GM18526 (cell line): Measurements from ENCODE around the gene CNTFR.

Experiments
- POLR2A ChIP-seq: IDR thresholded peaks from 3 replicates; pipeline ENCODE4 v1.6.1; 2011; ENCODE audit not compliant: insufficient read length; ENCODE audit errors: extremely low read depth

Gene CNTFR

DNA sequence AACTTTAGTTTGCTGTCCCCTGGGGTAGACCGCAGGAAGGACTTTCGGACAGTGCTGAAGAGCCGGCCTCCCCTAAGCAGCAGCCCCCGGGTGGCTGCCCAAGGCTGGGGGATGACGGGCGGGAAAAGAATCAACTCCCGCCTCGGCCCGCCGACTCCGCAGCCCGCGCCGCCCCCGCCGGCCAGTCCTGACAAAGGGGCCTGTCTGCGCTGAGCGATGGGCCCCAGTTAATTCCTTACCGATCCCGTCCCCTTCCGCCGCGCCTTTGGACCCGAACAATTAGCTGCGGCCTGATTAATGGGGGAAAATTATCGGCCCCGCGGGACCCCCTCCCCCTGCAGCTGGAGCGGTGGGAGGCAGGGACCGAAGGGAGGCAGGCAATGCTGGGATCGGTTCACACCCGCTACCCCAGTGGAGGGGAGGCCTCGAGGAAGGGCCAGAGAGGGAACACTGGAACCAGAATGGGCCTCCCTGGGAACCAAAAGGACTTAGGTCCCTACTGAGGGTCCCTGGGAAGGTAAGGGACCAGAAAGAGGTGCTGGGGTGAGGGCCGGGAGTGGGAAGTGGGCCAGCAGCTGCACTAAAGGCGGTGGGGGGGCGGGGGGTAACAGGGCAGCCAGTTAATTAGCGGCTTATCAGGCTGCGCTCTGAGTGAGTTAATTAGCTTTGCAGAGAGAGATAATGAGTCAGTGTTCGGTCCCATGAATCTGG lies 35.1 kb upstream of the CNTFR start:
- TF ChIP-seq POLR2A = no peak

DNA sequence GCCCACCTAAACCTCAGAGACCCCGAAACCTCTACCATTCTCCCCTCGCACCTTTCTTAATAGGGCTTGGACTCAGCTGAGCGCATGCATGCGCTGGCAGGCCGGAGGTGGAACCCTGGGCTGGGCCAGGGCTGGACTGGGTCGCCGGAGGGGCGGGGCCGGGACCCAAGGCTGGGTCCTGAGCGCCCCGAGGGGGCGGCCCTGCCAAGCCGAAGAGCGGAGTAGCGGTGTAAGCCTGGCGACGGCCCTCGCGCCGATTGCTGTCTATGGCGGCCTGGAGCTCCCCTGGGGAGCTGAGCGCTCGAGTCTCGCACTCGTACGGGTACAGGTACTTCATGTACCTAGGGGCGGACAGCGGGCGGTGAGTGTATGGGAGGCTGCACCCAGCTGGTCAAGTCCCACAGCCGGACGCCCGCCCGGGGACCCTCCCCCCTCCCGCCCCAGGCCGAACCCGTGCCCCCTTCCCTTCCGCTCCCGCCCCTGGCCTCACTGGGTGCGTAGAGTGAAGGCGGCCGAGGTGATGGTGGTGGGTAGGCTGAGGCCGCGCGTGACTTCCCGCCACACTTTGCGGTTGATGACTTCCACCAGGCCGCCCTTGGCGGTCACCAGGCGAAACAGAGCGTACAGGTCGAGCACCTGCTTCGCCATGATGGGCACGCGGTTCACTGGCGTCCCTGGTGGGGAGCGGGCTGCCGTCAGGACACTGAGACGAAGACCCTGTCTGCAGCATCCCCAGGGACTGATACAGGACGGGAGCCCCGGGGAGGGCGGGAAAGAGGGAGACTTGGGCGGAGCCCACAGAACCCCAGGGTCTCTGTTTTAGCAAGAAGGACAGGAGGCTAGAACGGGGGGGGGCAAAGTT lies 34.1 kb upstream of the CNTFR start:
- TF ChIP-seq POLR2A = no peak

- peak; percentile 71 for TF ChIP-seq POLR2A
These were observed 30.8 kb upstream of the CNTFR start, which contains the start of gene DCTN3 for GRCh38 chr9:34620061-34620994. Gene DCTN3 (minus strand): TSS chr9:34620495. CDS start chr9:34620464, 31 bp downstream.

GRCh38 chr9:34615132-34615531 lies 25.6 kb upstream of the CNTFR start:
- TF ChIP-seq POLR2A = no peak

- TF ChIP-seq POLR2A = no peak
These were observed 23.4 kb upstream of the CNTFR start for GRCh38 chr9:34612788-34613390.

DNA sequence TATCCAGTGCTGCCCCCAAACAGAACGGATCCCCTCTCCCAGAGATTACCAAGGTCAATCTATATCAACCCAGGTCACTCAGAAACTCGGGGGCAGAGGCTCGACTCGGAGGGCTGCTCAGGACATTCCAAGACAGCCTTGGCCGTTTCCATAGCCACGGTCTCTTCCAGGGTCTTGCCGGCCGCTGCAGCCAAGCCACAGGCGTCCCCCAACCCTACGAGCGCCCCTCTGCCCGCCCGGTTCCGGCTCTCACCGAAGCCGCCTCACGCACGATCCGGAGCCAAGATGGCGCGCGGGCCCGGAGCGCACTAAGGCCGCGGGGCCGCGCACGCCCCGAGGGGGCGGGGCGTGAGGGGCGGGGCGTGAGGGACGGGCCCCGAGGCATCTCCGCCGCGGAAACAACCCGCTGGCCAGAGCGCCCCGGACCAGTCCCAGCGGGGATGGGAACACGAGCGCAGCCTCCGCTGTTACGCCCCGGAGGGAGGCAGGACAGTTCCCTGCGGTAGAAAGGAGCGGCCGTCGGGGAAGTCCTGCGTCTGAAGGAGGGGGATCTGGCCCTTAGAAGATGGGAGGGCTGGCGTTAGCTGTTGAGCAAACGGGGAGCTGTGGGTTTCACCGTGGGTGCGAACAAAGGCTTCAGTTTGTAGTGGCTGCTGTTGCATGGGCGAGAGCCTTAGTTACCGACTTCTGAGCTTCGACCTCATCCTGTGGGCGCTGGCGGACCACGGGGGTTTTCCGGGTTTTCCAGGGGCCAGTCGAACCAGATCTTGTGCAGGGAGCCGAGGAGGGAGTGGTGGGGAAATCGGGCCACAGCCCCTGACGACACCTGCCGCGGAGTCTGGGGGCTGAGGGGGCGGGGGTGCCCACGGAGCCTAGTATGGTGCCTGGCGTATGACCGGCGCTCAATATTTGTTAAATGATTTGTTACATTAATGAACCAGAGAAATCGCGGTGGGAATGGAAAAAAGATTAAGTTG lies 22.6 kb upstream of the CNTFR start, which contains the start of gene RPP25L:
RPP25L (minus strand) TSS at position 287 of the 977 bp plus-strand sequence. CDS start 801 bp downstream, outside the sequence.
- TF ChIP-seq POLR2A = peak; percentile 92

DNA sequence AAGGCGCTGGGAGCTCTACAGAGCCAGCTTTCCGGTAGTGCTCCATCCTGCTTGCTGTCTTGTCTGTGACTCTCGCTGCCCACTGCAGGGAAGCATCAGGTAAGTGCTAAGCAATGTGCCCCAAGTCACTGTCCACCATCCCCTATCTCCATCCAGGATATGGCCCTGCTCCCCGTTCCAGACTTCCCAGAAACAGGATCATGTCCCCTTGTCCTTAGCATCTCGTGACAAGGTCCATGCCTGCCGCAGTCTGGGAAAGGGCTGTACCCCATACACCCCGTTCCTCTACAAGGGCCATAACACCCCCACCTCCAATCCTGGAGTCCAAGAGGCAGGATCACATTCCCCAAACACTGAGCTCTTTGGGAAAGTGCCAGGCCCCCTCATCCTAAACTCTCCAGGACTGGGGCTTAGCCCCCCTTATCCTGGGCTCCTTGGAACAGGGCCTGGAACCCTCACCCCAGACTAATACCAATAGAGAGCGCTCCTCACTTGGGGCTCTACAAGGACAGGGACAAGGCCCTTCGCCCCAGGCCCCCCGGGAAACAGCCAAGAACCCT lies 21.8 kb upstream of the CNTFR start:
- TF ChIP-seq POLR2A = no peak

GRCh38 chr9:34610434-34611206 lies 21.1 kb upstream of the CNTFR start:
- no peak for TF ChIP-seq POLR2A

GRCh38 chr9:34607331-34607730 lies 17.8 kb upstream of the CNTFR start:
- no peak for TF ChIP-seq POLR2A

DNA sequence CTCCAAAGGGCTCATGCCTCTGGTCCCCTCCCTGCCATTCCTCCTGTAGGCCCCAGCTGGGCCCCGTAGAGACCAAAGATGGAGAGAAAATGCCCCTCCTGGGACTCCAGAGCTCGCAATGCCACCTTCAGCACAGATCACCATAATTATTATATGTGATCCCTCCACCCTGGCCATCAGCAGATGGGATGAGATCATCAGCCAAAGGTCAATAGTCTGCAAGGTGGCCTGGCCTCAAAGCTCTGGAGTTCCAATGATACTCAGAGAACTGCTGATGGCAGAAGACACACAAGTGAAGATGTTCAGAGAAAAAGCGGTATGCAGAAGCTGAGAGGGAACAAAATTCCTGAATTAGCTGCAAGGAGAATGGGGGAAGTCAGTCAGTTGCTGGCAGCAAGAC lies 17.4 kb upstream of the CNTFR start:
- TF ChIP-seq POLR2A = no peak

GRCh38 chr9:34606190-34606589 lies 16.7 kb upstream of the CNTFR start:
- TF ChIP-seq POLR2A = no peak

GRCh38 chr9:34603610-34604231 lies 14.2 kb upstream of the CNTFR start:
- TF ChIP-seq POLR2A = no peak

DNA sequence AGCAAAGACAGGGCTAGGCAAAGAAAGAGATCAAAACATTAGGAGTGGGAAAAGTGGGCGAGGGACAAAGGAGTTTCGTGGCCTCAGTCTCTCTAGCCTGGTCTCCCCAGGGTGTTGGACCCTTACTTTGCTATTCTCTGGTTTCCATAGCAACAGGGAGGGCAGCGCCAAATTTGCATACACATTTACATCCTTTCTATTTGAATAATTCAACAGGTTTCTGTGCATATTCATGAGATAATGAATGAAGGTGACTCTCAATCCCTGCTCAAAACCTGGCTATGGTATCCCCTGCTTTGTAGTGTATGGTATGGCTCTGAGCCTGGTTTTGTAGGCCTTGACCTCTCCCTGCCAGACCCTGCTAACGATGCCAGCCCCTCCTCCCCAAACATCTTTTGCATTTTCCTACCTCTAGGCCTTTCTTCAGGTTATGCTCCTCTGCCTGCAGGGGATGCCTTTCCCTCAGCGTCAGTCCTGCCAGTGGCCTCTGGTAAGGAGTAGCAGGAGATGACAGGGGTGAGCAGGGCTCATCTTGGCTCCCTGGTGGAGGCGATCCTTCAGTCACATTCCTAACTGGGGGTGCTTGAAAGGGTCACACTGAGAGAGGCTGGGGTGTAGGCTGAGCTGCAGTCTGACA lies 12.5 kb upstream of the CNTFR start:
- TF ChIP-seq POLR2A = no peak
